Measurements from ENCODE around the gene KCNJ8.

- no peak for TF ChIP-seq L3MBTL2 (conservative IDR thresholded peaks at IDR 0.05)
- TF ChIP-seq ARNT (IDR thresholded peaks at IDR 0.05): no peak
- TF ChIP-seq SP1 (IDR thresholded peaks at IDR 0.05): no peak
- TF ChIP-seq SUZ12 (IDR thresholded peaks at IDR 0.05): no peak
- TF ChIP-seq FOXK2 (IDR thresholded peaks at IDR 0.05): no peak
- no peak for TF ChIP-seq HDGF (IDR thresholded peaks at IDR 0.05; ENCODE audit: borderline replicate concordance)
- TF ChIP-seq FOXM1 (IDR thresholded peaks at IDR 0.05; ENCODE audit: borderline replicate concordance): no peak
- no peak for TF ChIP-seq ZNF384 (IDR thresholded peaks at IDR 0.05)
- no peak for TF ChIP-seq BHLHE40 (IDR thresholded peaks at IDR 0.05; ENCODE audit: borderline replicate concordance)
- no peak for TF ChIP-seq LEF1 (IDR thresholded peaks at IDR 0.05; ENCODE audit: borderline replicate concordance)
- TF ChIP-seq PKNOX1 (IDR thresholded peaks at IDR 0.05): no peak
- no peak for TF ChIP-seq ELF4 (IDR thresholded peaks at IDR 0.05)
Observed at GRCh38 chr12:21775133-21775820, 771 bp upstream of the KCNJ8 start.
